Amniotic stem cell (primary cell): ENCODE data around the gene UBALD1.
A peak's percentile ranks its signal among the peaks of the same experiment; 100 is the strongest.

Source experiments
- DNase-seq: peaks from one replicate; lab custom pipeline; 2025; lab: John Stamatoyannopoulos, UW

Gene UBALD1

GRCh38 chr16:4646773-4647643 is 32.3 kb upstream of the UBALD1 start:
- DNase-seq = no peak

GRCh38 chr16:4641895-4642294 is 27.2 kb upstream of the UBALD1 start:
- DNase-seq = no peak

GRCh38 chr16:4641306-4641687 is 26.6 kb upstream of the UBALD1 start:
- DNase-seq = no peak

GRCh38 chr16:4640572-4641305 is 26.1 kb upstream of the UBALD1 start:
- no peak for DNase-seq

- no peak for DNase-seq
Measured at GRCh38 chr16:4639899-4640509, 25.3 kb upstream of the UBALD1 start.

- no peak for DNase-seq
Measured at GRCh38 chr16:4637501-4638166, 22.9 kb upstream of the UBALD1 start.

GRCh38 chr16:4636196-4636595 is 21.5 kb upstream of the UBALD1 start:
- DNase-seq = no peak

- no peak for DNase-seq
Measured at GRCh38 chr16:4634768-4635167, 20.1 kb upstream of the UBALD1 start.

GRCh38 chr16:4633910-4634635 is 19.4 kb upstream of the UBALD1 start:
- no peak for DNase-seq

- DNase-seq = no peak
Measured at GRCh38 chr16:4631444-4631843, 16.8 kb upstream of the UBALD1 start.

GRCh38 chr16:4628283-4628682 is 13.6 kb upstream of the UBALD1 start:
- DNase-seq = no peak

- DNase-seq = no peak
Measured at GRCh38 chr16:4626396-4626795, 11.7 kb upstream of the UBALD1 start.

GRCh38 chr16:4625560-4626159 is 11.0 kb upstream of the UBALD1 start:
- DNase-seq = no peak

- DNase-seq = no peak
Measured at GRCh38 chr16:4624827-4625559, 10.3 kb upstream of the UBALD1 start.

- DNase-seq = peak; percentile 95
Measured at GRCh38 chr16:4624015-4624826, 9.5 kb upstream of the UBALD1 start, which contains the start of gene MGRN1. Gene MGRN1 (plus strand): TSS chr16:4624826. CDS start chr16:4624961, 135 bp downstream.

- no peak for DNase-seq
Measured at GRCh38 chr16:4623593-4623992, 8.9 kb upstream of the UBALD1 start.

- DNase-seq = no peak
Measured at GRCh38 chr16:4618645-4619418, 4.1 kb upstream of the UBALD1 start.

- DNase-seq = no peak
Measured at GRCh38 chr16:4617880-4618279, 3.2 kb upstream of the UBALD1 start.
